ENCODE results near the gene BCAS3. TPM values are rescaled to one million over a fixed set of nuclear protein-coding genes. Genes with fewer than 3 reads are reported as not detected.

Gene BCAS3
- total RNA-seq, 1 experiment from 2014 or later: 26.3 TPM

DNA sequence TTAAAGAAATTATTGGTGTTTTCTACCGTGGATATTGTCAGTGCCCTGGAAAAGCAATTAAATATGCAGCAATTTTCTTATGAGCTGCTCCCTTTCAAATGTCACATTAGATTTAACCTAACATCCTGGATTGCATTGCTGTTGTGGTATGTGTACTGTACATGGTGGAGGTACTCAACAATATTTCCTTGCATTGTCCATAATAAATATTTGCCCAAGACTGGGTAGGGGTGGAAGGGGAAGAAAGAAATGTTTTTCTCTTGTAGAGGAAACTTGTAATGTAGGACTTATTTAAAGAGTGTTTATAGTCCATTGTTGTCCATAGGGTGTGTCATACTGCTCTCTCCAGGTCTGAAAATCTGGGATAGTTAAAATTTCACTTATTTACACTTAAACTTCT, 375.8 kb downstream of the BCAS3 start:
- Histone ChIP-seq H3K27ac (ENCODE audit: low read depth, low read length) (no peak overlapping the region), H3K4me1 (ENCODE audit: control insufficient read depth in 1 of 2, insufficient read depth in 2 of 2, low read length in 2 of 2) (peaks cover 0 to 13% of the 10 kb centered on the region in 2 experiments; a peak in 2 of 4 replicates), H2AFZ (ENCODE audit: low read depth, low read length, poor library complexity, severe bottlenecking) (no peak overlapping the region), H3K36me3 (ENCODE audit: control insufficient read depth in 1 of 2, insufficient read depth in 2 of 2, low read length in 2 of 2) (no peaks in the 10 kb centered on the region), H3K9me2 (ENCODE audit: insufficient read depth) (no peaks in the 10 kb centered on the region), H3K79me2 (ENCODE audit: insufficient read depth, low read length) (no peaks in the 10 kb centered on the region), H3K9me3 (ENCODE audit: control insufficient read depth in 1 of 2, insufficient read depth in 1 of 2, low read depth in 1 of 2, low read length in 2 of 2) (no peaks in the 10 kb centered on the region), H4K20me1 (ENCODE audit: insufficient read depth) (no peaks in the 10 kb centered on the region), H3K27me3 (ENCODE audit: insufficient read depth, low read length) (no peaks in the 10 kb centered on the region), H3K9ac (ENCODE audit: low read length) (no peak overlapping the region), H3K4me3 (replicated peaks in 1 of 2; ENCODE audit: low read depth in 1 of 2, low read length in 2 of 2) (no peak overlapping the region), H3K4me2 (ENCODE audit: low read length) (no peak overlapping the region)
- TF ChIP-seq, protein P1, sequence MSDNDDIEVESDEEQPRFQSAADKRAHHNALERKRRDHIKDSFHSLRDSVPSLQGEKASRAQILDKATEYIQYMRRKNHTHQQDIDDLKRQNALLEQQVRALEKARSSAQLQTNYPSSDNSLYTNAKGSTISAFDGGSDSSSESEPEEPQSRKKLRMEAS (IDR thresholded peaks at IDR 0.05): no peak
- TF ChIP-seq ZNF274 (IDR thresholded peaks at IDR 0.05; ENCODE audit: low read depth, low read length) (no peak), YY1 (IDR thresholded peaks at IDR 0.05; ENCODE audit: extremely low read depth, insufficient replicate concordance, low read depth, low read length) (no peak), EGR1 (IDR thresholded peaks at IDR 0.05; ENCODE audit: low read depth) (no peak), SP1 (IDR thresholded peaks at IDR 0.05; ENCODE audit: low read depth) (no peak), TCF7L2 (IDR thresholded peaks at IDR 0.05; ENCODE audit: borderline replicate concordance, extremely low read depth, insufficient read depth, insufficient read length) (no peak), JUND (IDR thresholded peaks at IDR 0.05) (no peak), CBX3 (IDR thresholded peaks at IDR 0.05; ENCODE audit: low read depth) (no peak), EZH2 (IDR thresholded peaks at IDR 0.05) (no peak), POLR2A (IDR thresholded peaks at IDR 0.05; ENCODE audit: borderline replicate concordance, extremely low read depth, insufficient read depth, insufficient read length) (no peak), CEBPB (IDR thresholded peaks at IDR 0.05; ENCODE audit: low read depth) (no peak), SIN3A (IDR thresholded peaks at IDR 0.05; ENCODE audit: low read depth) (no peak)
- TF ChIP-seq, protein P2, sequence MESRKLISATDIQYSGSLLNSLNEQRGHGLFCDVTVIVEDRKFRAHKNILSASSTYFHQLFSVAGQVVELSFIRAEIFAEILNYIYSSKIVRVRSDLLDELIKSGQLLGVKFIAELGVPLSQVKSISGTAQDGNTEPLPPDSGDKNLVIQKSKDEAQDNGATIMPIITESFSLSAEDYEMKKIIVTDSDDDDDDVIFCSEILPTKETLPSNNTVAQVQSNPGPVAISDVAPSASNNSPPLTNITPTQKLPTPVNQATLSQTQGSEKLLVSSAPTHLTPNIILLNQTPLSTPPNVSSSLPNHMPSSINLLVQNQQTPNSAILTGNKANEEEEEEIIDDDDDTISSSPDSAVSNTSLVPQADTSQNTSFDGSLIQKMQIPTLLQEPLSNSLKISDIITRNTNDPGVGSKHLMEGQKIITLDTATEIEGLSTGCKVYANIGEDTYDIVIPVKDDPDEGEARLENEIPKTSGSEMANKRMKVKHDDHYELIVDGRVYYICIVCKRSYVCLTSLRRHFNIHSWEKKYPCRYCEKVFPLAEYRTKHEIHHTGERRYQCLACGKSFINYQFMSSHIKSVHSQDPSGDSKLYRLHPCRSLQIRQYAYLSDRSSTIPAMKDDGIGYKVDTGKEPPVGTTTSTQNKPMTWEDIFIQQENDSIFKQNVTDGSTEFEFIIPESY (IDR thresholded peaks at IDR 0.05; ENCODE audit: extremely low read depth, insufficient replicate concordance, low read length): no peak
- TF ChIP-seq, protein P3, sequence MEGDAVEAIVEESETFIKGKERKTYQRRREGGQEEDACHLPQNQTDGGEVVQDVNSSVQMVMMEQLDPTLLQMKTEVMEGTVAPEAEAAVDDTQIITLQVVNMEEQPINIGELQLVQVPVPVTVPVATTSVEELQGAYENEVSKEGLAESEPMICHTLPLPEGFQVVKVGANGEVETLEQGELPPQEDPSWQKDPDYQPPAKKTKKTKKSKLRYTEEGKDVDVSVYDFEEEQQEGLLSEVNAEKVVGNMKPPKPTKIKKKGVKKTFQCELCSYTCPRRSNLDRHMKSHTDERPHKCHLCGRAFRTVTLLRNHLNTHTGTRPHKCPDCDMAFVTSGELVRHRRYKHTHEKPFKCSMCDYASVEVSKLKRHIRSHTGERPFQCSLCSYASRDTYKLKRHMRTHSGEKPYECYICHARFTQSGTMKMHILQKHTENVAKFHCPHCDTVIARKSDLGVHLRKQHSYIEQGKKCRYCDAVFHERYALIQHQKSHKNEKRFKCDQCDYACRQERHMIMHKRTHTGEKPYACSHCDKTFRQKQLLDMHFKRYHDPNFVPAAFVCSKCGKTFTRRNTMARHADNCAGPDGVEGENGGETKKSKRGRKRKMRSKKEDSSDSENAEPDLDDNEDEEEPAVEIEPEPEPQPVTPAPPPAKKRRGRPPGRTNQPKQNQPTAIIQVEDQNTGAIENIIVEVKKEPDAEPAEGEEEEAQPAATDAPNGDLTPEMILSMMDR (IDR thresholded peaks at IDR 0.05 in 2 of 3, conservative IDR thresholded peaks at IDR 0.05 in 1 of 3; ENCODE audit: borderline replicate concordance in 1 of 3, insufficient read depth in 1 of 3, low read depth in 2 of 3, low read length in 2 of 3): no peak
- TF ChIP-seq, protein P4, sequence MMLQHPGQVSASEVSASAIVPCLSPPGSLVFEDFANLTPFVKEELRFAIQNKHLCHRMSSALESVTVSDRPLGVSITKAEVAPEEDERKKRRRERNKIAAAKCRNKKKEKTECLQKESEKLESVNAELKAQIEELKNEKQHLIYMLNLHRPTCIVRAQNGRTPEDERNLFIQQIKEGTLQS (IDR thresholded peaks at IDR 0.05): no peak
- TF ChIP-seq, protein P5, sequence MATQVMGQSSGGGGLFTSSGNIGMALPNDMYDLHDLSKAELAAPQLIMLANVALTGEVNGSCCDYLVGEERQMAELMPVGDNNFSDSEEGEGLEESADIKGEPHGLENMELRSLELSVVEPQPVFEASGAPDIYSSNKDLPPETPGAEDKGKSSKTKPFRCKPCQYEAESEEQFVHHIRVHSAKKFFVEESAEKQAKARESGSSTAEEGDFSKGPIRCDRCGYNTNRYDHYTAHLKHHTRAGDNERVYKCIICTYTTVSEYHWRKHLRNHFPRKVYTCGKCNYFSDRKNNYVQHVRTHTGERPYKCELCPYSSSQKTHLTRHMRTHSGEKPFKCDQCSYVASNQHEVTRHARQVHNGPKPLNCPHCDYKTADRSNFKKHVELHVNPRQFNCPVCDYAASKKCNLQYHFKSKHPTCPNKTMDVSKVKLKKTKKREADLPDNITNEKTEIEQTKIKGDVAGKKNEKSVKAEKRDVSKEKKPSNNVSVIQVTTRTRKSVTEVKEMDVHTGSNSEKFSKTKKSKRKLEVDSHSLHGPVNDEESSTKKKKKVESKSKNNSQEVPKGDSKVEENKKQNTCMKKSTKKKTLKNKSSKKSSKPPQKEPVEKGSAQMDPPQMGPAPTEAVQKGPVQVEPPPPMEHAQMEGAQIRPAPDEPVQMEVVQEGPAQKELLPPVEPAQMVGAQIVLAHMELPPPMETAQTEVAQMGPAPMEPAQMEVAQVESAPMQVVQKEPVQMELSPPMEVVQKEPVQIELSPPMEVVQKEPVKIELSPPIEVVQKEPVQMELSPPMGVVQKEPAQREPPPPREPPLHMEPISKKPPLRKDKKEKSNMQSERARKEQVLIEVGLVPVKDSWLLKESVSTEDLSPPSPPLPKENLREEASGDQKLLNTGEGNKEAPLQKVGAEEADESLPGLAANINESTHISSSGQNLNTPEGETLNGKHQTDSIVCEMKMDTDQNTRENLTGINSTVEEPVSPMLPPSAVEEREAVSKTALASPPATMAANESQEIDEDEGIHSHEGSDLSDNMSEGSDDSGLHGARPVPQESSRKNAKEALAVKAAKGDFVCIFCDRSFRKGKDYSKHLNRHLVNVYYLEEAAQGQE (IDR thresholded peaks at IDR 0.05; ENCODE audit: low read depth): no peak
- RAD21 ChIA-PET (ENCODE audit: low non-redundant PET in 1 of 2, low total read pairs in 2 of 2, uncharacterized antibody in 2 of 2, unreplicated experiment in 2 of 2): no interaction called here
- intact Hi-C loops (cut with micrococcal nuclease): no loop called here
- ATAC-seq (no peak), DNase-seq (ENCODE audit: low read depth, low spot score) (no peak)
- BruUV-seq (replicated peaks): no TSS peak
- CTCF ChIA-PET: no interaction called here
- POLR2A ChIA-PET: no interaction called here

Measured in HCT116 (cell line).